WTC11 (cell line): ENCODE data around the gene NEURL1B.

ENCODE experiments used
- EMX1 ChIP-seq: fragments of 250-450 bp; sonication (Bioruptor Pico); IDR thresholded peaks from 2 replicates; pipeline ENCODE4 v1.8.0; 2021; ENCODE audit warnings: mild to moderate bottlenecking
- TF ChIP-seq, protein P1 (sequence below): fragments of 200-600 bp; IDR thresholded peaks from 2 replicates; pipeline ENCODE4 v1.8.0; 2022; ENCODE audit warnings: antibody characterized with exemption

DNA sequence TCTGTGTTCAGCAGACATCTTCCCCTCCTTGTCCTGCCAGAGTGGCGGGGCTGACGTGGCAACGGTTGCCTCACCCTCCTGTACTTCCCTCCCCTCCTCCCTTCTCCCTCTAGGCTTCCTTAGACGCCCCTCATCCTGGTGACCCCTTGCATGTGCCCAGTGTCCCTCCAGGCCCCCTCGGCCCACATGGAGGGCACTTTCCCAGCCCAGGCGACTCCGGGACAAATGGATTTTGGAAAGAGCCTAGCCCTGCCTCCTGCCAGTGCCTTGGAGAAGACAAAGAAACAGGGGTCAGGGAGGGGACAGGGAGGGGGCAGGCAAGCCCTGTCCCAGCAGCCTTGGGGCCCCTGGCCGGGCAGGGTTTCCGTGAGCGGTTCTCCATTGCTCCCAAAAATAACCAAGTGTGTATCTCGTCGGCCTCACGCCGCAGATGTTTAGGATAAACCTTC is 38.3 kb upstream of the NEURL1B start:
- TF ChIP-seq, protein P1, sequence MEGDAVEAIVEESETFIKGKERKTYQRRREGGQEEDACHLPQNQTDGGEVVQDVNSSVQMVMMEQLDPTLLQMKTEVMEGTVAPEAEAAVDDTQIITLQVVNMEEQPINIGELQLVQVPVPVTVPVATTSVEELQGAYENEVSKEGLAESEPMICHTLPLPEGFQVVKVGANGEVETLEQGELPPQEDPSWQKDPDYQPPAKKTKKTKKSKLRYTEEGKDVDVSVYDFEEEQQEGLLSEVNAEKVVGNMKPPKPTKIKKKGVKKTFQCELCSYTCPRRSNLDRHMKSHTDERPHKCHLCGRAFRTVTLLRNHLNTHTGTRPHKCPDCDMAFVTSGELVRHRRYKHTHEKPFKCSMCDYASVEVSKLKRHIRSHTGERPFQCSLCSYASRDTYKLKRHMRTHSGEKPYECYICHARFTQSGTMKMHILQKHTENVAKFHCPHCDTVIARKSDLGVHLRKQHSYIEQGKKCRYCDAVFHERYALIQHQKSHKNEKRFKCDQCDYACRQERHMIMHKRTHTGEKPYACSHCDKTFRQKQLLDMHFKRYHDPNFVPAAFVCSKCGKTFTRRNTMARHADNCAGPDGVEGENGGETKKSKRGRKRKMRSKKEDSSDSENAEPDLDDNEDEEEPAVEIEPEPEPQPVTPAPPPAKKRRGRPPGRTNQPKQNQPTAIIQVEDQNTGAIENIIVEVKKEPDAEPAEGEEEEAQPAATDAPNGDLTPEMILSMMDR: no peak
- TF ChIP-seq EMX1 (CRISPR knock-in tag): no peak
